ENCODE measurements around the gene CXCL8.

The CXCL8 gene

GRCh38 chr4:73750730-73751129 lies 10.4 kb downstream of the CXCL8 start:
- Histone ChIP-seq H2AFZ (ENCODE audit: low read length) (no peak overlapping the region), H3K4me2 (ENCODE audit: insufficient read depth, low read length, poor library complexity, severe bottlenecking) (no peak overlapping the region), H3K4ac (ENCODE audit: low read length) (no peak overlapping the region)

GRCh38 chr4:73751166-73751565 lies 10.8 kb downstream of the CXCL8 start:
- H2BK12ac ChIP-seq (ENCODE audit: low read length): no peak overlapping the region
- H2BK120ac ChIP-seq (ENCODE audit: low read depth, low read length): no peak overlapping the region
- no peak overlapping the region for H3K27ac ChIP-seq (replicated peaks; ENCODE audit: low read length)
- no peak overlapping the region for H3K14ac ChIP-seq (ENCODE audit: low read length)
- H3K4me3 ChIP-seq (ENCODE audit: low read length in 2 of 2): no peak overlapping the region
- no peak overlapping the region for H2AK5ac ChIP-seq (ENCODE audit: low read depth, low read length)
- H3K18ac ChIP-seq (ENCODE audit: low read length): no peak overlapping the region
- H3K9me3 ChIP-seq (replicated peaks in 1 of 2; ENCODE audit: control insufficient read depth in 2 of 2, insufficient read depth in 1 of 2, low read depth in 1 of 2, low read length in 2 of 2): no peaks in the 10 kb centered on the region
- H3K4ac ChIP-seq (ENCODE audit: low read length): no peak overlapping the region
- no peak overlapping the region for H2AFZ ChIP-seq (ENCODE audit: low read length)
- H3K36me3 ChIP-seq (replicated peaks in 1 of 2; ENCODE audit: control insufficient read depth in 2 of 2, insufficient read depth in 2 of 2, low read length in 2 of 2): no peaks in the 10 kb centered on the region
- H3K27me3 ChIP-seq (ENCODE audit: control insufficient read depth in 3 of 3, insufficient read depth in 3 of 3, low read depth in 1 of 3, low read length in 3 of 3): no peaks in the 10 kb centered on the region
- H3K79me1 ChIP-seq (ENCODE audit: low read depth, low read length): no peaks in the 10 kb centered on the region
- no peak overlapping the region for H2BK15ac ChIP-seq (ENCODE audit: low read length)
- H2BK5ac ChIP-seq (ENCODE audit: low read length): no peak overlapping the region
- H4K8ac ChIP-seq (ENCODE audit: low read depth, low read length): no peak overlapping the region
- H3K4me2 ChIP-seq (ENCODE audit: insufficient read depth, low read length, poor library complexity, severe bottlenecking): no peak overlapping the region
- H4K91ac ChIP-seq (ENCODE audit: low read depth, low read length, poor library complexity): no peak overlapping the region
- H3K23ac ChIP-seq (ENCODE audit: low read depth, low read length, poor library complexity): no peak overlapping the region
- no CpG with 5 or more reads among the region's 2 CpGs for WGBS, 2 donors (ENCODE audit: extremely low coverage in 2 of 2, insufficient read length in 2 of 2, insufficient replicate concordance in 1 of 2)
- DNase-seq (ENCODE audit: low spot score): no peak
- H3K4me1 ChIP-seq (ENCODE audit: control insufficient read depth in 2 of 2, insufficient read depth in 1 of 2, low read depth in 1 of 2, low read length in 2 of 2): no peaks in the 10 kb centered on the region
- no peak overlapping the region for H3K9ac ChIP-seq (ENCODE audit: low read depth, low read length, poor library complexity)

More at GRCh38 chr4:73750730-73751129, 10.4 kb downstream of the CXCL8 start:
- H4K91ac ChIP-seq (ENCODE audit: low read depth, low read length, poor library complexity): no peak overlapping the region
- no peak overlapping the region for H3K9ac ChIP-seq (ENCODE audit: low read depth, low read length, poor library complexity)
- no peak overlapping the region for H3K14ac ChIP-seq (ENCODE audit: low read length)
- no peak overlapping the region for H2BK5ac ChIP-seq (ENCODE audit: low read length)
- no peaks in the 10 kb centered on the region for H3K27me3 ChIP-seq (ENCODE audit: control insufficient read depth in 3 of 3, insufficient read depth in 3 of 3, low read depth in 1 of 3, low read length in 3 of 3)
- H3K18ac ChIP-seq (ENCODE audit: low read length): no peak overlapping the region
- H2AK5ac ChIP-seq (ENCODE audit: low read depth, low read length): no peak overlapping the region
- no peaks in the 10 kb centered on the region for H3K9me3 ChIP-seq (replicated peaks in 1 of 2; ENCODE audit: control insufficient read depth in 2 of 2, insufficient read depth in 1 of 2, low read depth in 1 of 2, low read length in 2 of 2)
- H3K36me3 ChIP-seq (replicated peaks in 1 of 2; ENCODE audit: control insufficient read depth in 2 of 2, insufficient read depth in 2 of 2, low read length in 2 of 2): no peaks in the 10 kb centered on the region
- H2BK15ac ChIP-seq (ENCODE audit: low read length): no peak overlapping the region
- no peak overlapping the region for H3K27ac ChIP-seq (replicated peaks; ENCODE audit: low read length)
- H4K8ac ChIP-seq (ENCODE audit: low read depth, low read length): no peak overlapping the region
- H3K79me1 ChIP-seq (ENCODE audit: low read depth, low read length): no peaks in the 10 kb centered on the region
- no peak overlapping the region for H2BK12ac ChIP-seq (ENCODE audit: low read length)
- no peak overlapping the region for H2BK120ac ChIP-seq (ENCODE audit: low read depth, low read length)
- no peak for DNase-seq (ENCODE audit: low spot score)
- no peak overlapping the region for H3K4me3 ChIP-seq (ENCODE audit: low read length in 2 of 2)
- no peaks in the 10 kb centered on the region for H3K4me1 ChIP-seq (ENCODE audit: control insufficient read depth in 2 of 2, insufficient read depth in 1 of 2, low read depth in 1 of 2, low read length in 2 of 2)
- H3K23ac ChIP-seq (ENCODE audit: low read depth, low read length, poor library complexity): no peak overlapping the region

- Histone ChIP-seq H3K79me1 (ENCODE audit: low read depth, low read length) (no peaks in the 10 kb centered on the region), H2AK5ac (ENCODE audit: low read depth, low read length) (no peak overlapping the region), H3K14ac (ENCODE audit: low read length) (no peak overlapping the region), H2AFZ (ENCODE audit: low read length) (no peak overlapping the region), H2BK15ac (ENCODE audit: low read length) (no peak overlapping the region), H3K9ac (ENCODE audit: low read depth, low read length, poor library complexity) (no peak overlapping the region), H2BK120ac (ENCODE audit: low read depth, low read length) (no peak overlapping the region), H3K9me3 (replicated peaks in 1 of 2; ENCODE audit: control insufficient read depth in 2 of 2, insufficient read depth in 1 of 2, low read depth in 1 of 2, low read length in 2 of 2) (no peaks in the 10 kb centered on the region), H3K4ac (ENCODE audit: low read length) (no peak overlapping the region), H3K4me1 (ENCODE audit: control insufficient read depth in 2 of 2, insufficient read depth in 1 of 2, low read depth in 1 of 2, low read length in 2 of 2) (no peaks in the 10 kb centered on the region), H3K36me3 (replicated peaks in 1 of 2; ENCODE audit: control insufficient read depth in 2 of 2, insufficient read depth in 2 of 2, low read length in 2 of 2) (no peaks in the 10 kb centered on the region), H4K91ac (ENCODE audit: low read depth, low read length, poor library complexity) (no peak overlapping the region), H3K27me3 (ENCODE audit: control insufficient read depth in 3 of 3, insufficient read depth in 3 of 3, low read depth in 1 of 3, low read length in 3 of 3) (no peaks in the 10 kb centered on the region), H3K4me2 (ENCODE audit: insufficient read depth, low read length, poor library complexity, severe bottlenecking) (no peak overlapping the region), H3K23ac (ENCODE audit: low read depth, low read length, poor library complexity) (no peak overlapping the region), H4K8ac (ENCODE audit: low read depth, low read length) (no peak overlapping the region), H3K27ac (replicated peaks; ENCODE audit: low read length) (no peak overlapping the region), H2BK12ac (ENCODE audit: low read length) (no peak overlapping the region), H3K18ac (ENCODE audit: low read length) (no peak overlapping the region), H2BK5ac (ENCODE audit: low read length) (no peak overlapping the region), H3K4me3 (ENCODE audit: low read length in 2 of 2) (no peak overlapping the region)
- DNase-seq (ENCODE audit: low spot score): no peak
- WGBS, 2 donors (ENCODE audit: extremely low coverage in 2 of 2, insufficient read length in 2 of 2, insufficient replicate concordance in 1 of 2): no CpG with 5 or more reads among the region's 1 CpG
Observed at GRCh38 chr4:73751830-73752229, 11.5 kb downstream of the CXCL8 start.

GRCh38 chr4:73752424-73752823 lies 12.1 kb downstream of the CXCL8 start:
- WGBS, 2 donors (ENCODE audit: extremely low coverage in 2 of 2, insufficient read length in 2 of 2, insufficient replicate concordance in 1 of 2): no CpG with 5 or more reads among the region's 3 CpGs
- DNase-seq (ENCODE audit: low spot score): no peak

More at GRCh38 chr4:73752424-73752823, 12.1 kb downstream of the CXCL8 start:
- H3K4ac ChIP-seq (ENCODE audit: low read length): no peak overlapping the region
- H4K91ac ChIP-seq (ENCODE audit: low read depth, low read length, poor library complexity): no peak overlapping the region
- H3K4me1 ChIP-seq (ENCODE audit: control insufficient read depth in 2 of 2, insufficient read depth in 1 of 2, low read depth in 1 of 2, low read length in 2 of 2): no peaks in the 10 kb centered on the region
- H2AFZ ChIP-seq (ENCODE audit: low read length): no peak overlapping the region
- H3K4me2 ChIP-seq (ENCODE audit: insufficient read depth, low read length, poor library complexity, severe bottlenecking): no peak overlapping the region
- H2BK12ac ChIP-seq (ENCODE audit: low read length): no peak overlapping the region
- no peak overlapping the region for H2BK5ac ChIP-seq (ENCODE audit: low read length)
- H3K4me3 ChIP-seq (ENCODE audit: low read length in 2 of 2): no peak overlapping the region
- no peaks in the 10 kb centered on the region for H3K36me3 ChIP-seq (replicated peaks in 1 of 2; ENCODE audit: control insufficient read depth in 2 of 2, insufficient read depth in 2 of 2, low read length in 2 of 2)
- no peak overlapping the region for H2AK5ac ChIP-seq (ENCODE audit: low read depth, low read length)
- H3K79me1 ChIP-seq (ENCODE audit: low read depth, low read length): no peaks in the 10 kb centered on the region
- no peaks in the 10 kb centered on the region for H3K27me3 ChIP-seq (ENCODE audit: control insufficient read depth in 3 of 3, insufficient read depth in 3 of 3, low read depth in 1 of 3, low read length in 3 of 3)
- no peak overlapping the region for H2BK120ac ChIP-seq (ENCODE audit: low read depth, low read length)
- H3K9ac ChIP-seq (ENCODE audit: low read depth, low read length, poor library complexity): no peak overlapping the region
- H3K27ac ChIP-seq (replicated peaks; ENCODE audit: low read length): no peak overlapping the region
- no peak overlapping the region for H3K14ac ChIP-seq (ENCODE audit: low read length)
- no peak overlapping the region for H2BK15ac ChIP-seq (ENCODE audit: low read length)
- no peak overlapping the region for H3K18ac ChIP-seq (ENCODE audit: low read length)
- no peaks in the 10 kb centered on the region for H3K9me3 ChIP-seq (replicated peaks in 1 of 2; ENCODE audit: control insufficient read depth in 2 of 2, insufficient read depth in 1 of 2, low read depth in 1 of 2, low read length in 2 of 2)
- H3K23ac ChIP-seq (ENCODE audit: low read depth, low read length, poor library complexity): no peak overlapping the region
- H4K8ac ChIP-seq (ENCODE audit: low read depth, low read length): no peak overlapping the region
